ENCODE measurements around the gene STK38.

STK38 gene

GRCh38 chr6:36501686-36502085 is 45.6 kb downstream of the STK38 start:
- Histone ChIP-seq H3K27me3 (replicated peaks; ENCODE audit: control insufficient read depth, insufficient read depth, low read length) (no peaks in the 10 kb centered on the region), H3K36me3 (ENCODE audit: control insufficient read depth, insufficient read depth, low read length, severe bottlenecking) (peaks cover 77% of the 10 kb centered on the region), H3K9ac (ENCODE audit: low read length) (no peak overlapping the region), H3K9me3 (ENCODE audit: control insufficient read depth, low read length) (no peaks in the 10 kb centered on the region), H3K4me1 (ENCODE audit: control insufficient read depth, insufficient read depth, low read length) (peaks cover 10% of the 10 kb centered on the region), H3K4me3 (ENCODE audit: low read length) (no peak overlapping the region)
- peak; percentile 16 for DNase-seq (ENCODE audit: low read depth)

GRCh38 chr6:36499918-36500317 is 47.4 kb downstream of the STK38 start:
- H3K36me3 ChIP-seq (ENCODE audit: control insufficient read depth, insufficient read depth, low read length, severe bottlenecking), result peaks cover 82% of the 10 kb centered on the region
- no peak overlapping the region for H3K4me3 ChIP-seq (ENCODE audit: low read length)
- DNase-seq (ENCODE audit: low read depth), result no peak
- H3K9me3 ChIP-seq (ENCODE audit: control insufficient read depth, low read length), result no peaks in the 10 kb centered on the region
- H3K9ac ChIP-seq (ENCODE audit: low read length), result no peak overlapping the region
- no peaks in the 10 kb centered on the region for H3K27me3 ChIP-seq (replicated peaks; ENCODE audit: control insufficient read depth, insufficient read depth, low read length)
- peaks cover 3% of the 10 kb centered on the region for H3K4me1 ChIP-seq (ENCODE audit: control insufficient read depth, insufficient read depth, low read length)

GRCh38 chr6:36495086-36495485 is 52.2 kb downstream of the STK38 start:
- Histone ChIP-seq H3K9ac (ENCODE audit: low read length) (no peak overlapping the region), H3K9me3 (ENCODE audit: control insufficient read depth, low read length) (no peaks in the 10 kb centered on the region), H3K4me3 (ENCODE audit: low read length) (no peak overlapping the region), H3K36me3 (ENCODE audit: control insufficient read depth, insufficient read depth, low read length, severe bottlenecking) (peaks cover 72% of the 10 kb centered on the region), H3K4me1 (ENCODE audit: control insufficient read depth, insufficient read depth, low read length) (peaks cover 17% of the 10 kb centered on the region), H3K27me3 (replicated peaks; ENCODE audit: control insufficient read depth, insufficient read depth, low read length) (no peaks in the 10 kb centered on the region)
- no peak for DNase-seq (ENCODE audit: low read depth)

GRCh38 chr6:36493859-36494258 is 53.4 kb downstream of the STK38 start:
- Histone ChIP-seq H3K9me3 (ENCODE audit: control insufficient read depth, low read length) (no peaks in the 10 kb centered on the region), H3K36me3 (ENCODE audit: control insufficient read depth, insufficient read depth, low read length, severe bottlenecking) (peaks cover 62% of the 10 kb centered on the region), H3K4me1 (ENCODE audit: control insufficient read depth, insufficient read depth, low read length) (peaks cover 26% of the 10 kb centered on the region), H3K4me3 (ENCODE audit: low read length) (no peak overlapping the region), H3K9ac (ENCODE audit: low read length) (no peak overlapping the region), H3K27me3 (replicated peaks; ENCODE audit: control insufficient read depth, insufficient read depth, low read length) (no peaks in the 10 kb centered on the region)
- peak; percentile 48 for DNase-seq (ENCODE audit: low read depth)

GRCh38 chr6:36493319-36493718 is 54.0 kb downstream of the STK38 start:
- Histone ChIP-seq H3K9ac (ENCODE audit: low read length) (no peak overlapping the region), H3K36me3 (ENCODE audit: control insufficient read depth, insufficient read depth, low read length, severe bottlenecking) (peaks cover 60% of the 10 kb centered on the region), H3K27me3 (replicated peaks; ENCODE audit: control insufficient read depth, insufficient read depth, low read length) (no peaks in the 10 kb centered on the region), H3K4me3 (ENCODE audit: low read length) (no peak overlapping the region), H3K9me3 (ENCODE audit: control insufficient read depth, low read length) (no peaks in the 10 kb centered on the region), H3K4me1 (ENCODE audit: control insufficient read depth, insufficient read depth, low read length) (peaks cover 26% of the 10 kb centered on the region)
- no peak for DNase-seq (ENCODE audit: low read depth)

GRCh38 chr6:36492621-36493020 is 54.7 kb downstream of the STK38 start:
- no peak for DNase-seq (ENCODE audit: low read depth)
- H3K4me1 ChIP-seq (ENCODE audit: control insufficient read depth, insufficient read depth, low read length), result peaks cover 26% of the 10 kb centered on the region
- no peak overlapping the region for H3K9ac ChIP-seq (ENCODE audit: low read length)
- H3K4me3 ChIP-seq (ENCODE audit: low read length), result no peak overlapping the region
- H3K27me3 ChIP-seq (replicated peaks; ENCODE audit: control insufficient read depth, insufficient read depth, low read length), result no peaks in the 10 kb centered on the region
- H3K36me3 ChIP-seq (ENCODE audit: control insufficient read depth, insufficient read depth, low read length, severe bottlenecking), result peaks cover 60% of the 10 kb centered on the region
- no peaks in the 10 kb centered on the region for H3K9me3 ChIP-seq (ENCODE audit: control insufficient read depth, low read length)

GRCh38 chr6:36492092-36492491 is 55.2 kb downstream of the STK38 start:
- no peaks in the 10 kb centered on the region for H3K27me3 ChIP-seq (replicated peaks; ENCODE audit: control insufficient read depth, insufficient read depth, low read length)
- peaks cover 26% of the 10 kb centered on the region for H3K4me1 ChIP-seq (ENCODE audit: control insufficient read depth, insufficient read depth, low read length)
- peaks cover 60% of the 10 kb centered on the region for H3K36me3 ChIP-seq (ENCODE audit: control insufficient read depth, insufficient read depth, low read length, severe bottlenecking)
- no peak overlapping the region for H3K9ac ChIP-seq (ENCODE audit: low read length)
- no peak overlapping the region for H3K4me3 ChIP-seq (ENCODE audit: low read length)
- no peaks in the 10 kb centered on the region for H3K9me3 ChIP-seq (ENCODE audit: control insufficient read depth, low read length)
- DNase-seq (ENCODE audit: low read depth), result no peak

GRCh38 chr6:36491378-36491965 is 55.8 kb downstream of the STK38 start:
- Histone ChIP-seq H3K9me3 (ENCODE audit: control insufficient read depth, low read length) (no peaks in the 10 kb centered on the region), H3K4me1 (ENCODE audit: control insufficient read depth, insufficient read depth, low read length) (peaks cover 26% of the 10 kb centered on the region), H3K27me3 (replicated peaks; ENCODE audit: control insufficient read depth, insufficient read depth, low read length) (no peaks in the 10 kb centered on the region), H3K4me3 (ENCODE audit: low read length) (no peak overlapping the region), H3K36me3 (ENCODE audit: control insufficient read depth, insufficient read depth, low read length, severe bottlenecking) (peaks cover 60% of the 10 kb centered on the region), H3K9ac (ENCODE audit: low read length) (no peak overlapping the region)
- DNase-seq (ENCODE audit: low read depth), result peak; percentile 3

- no peak for DNase-seq (ENCODE audit: low read depth)
- H3K27me3 ChIP-seq (replicated peaks; ENCODE audit: control insufficient read depth, insufficient read depth, low read length), result no peaks in the 10 kb centered on the region
- H3K4me3 ChIP-seq (ENCODE audit: low read length), result no peak overlapping the region
- no peak overlapping the region for H3K9ac ChIP-seq (ENCODE audit: low read length)
- peaks cover 26% of the 10 kb centered on the region for H3K4me1 ChIP-seq (ENCODE audit: control insufficient read depth, insufficient read depth, low read length)
- H3K9me3 ChIP-seq (ENCODE audit: control insufficient read depth, low read length), result no peaks in the 10 kb centered on the region
- H3K36me3 ChIP-seq (ENCODE audit: control insufficient read depth, insufficient read depth, low read length, severe bottlenecking), result peaks cover 59% of the 10 kb centered on the region
Observed at GRCh38 chr6:36489426-36489825, 57.9 kb downstream of the STK38 start.

- Histone ChIP-seq H3K27me3 (replicated peaks; ENCODE audit: control insufficient read depth, insufficient read depth, low read length) (no peaks in the 10 kb centered on the region), H3K36me3 (ENCODE audit: control insufficient read depth, insufficient read depth, low read length, severe bottlenecking) (peaks cover 54% of the 10 kb centered on the region), H3K4me1 (ENCODE audit: control insufficient read depth, insufficient read depth, low read length) (peaks cover 14% of the 10 kb centered on the region), H3K9ac (ENCODE audit: low read length) (no peak overlapping the region), H3K4me3 (ENCODE audit: low read length) (no peak overlapping the region), H3K9me3 (ENCODE audit: control insufficient read depth, low read length) (no peaks in the 10 kb centered on the region)
- DNase-seq (ENCODE audit: low read depth), result no peak
Observed at GRCh38 chr6:36488221-36488620, 59.1 kb downstream of the STK38 start.

GRCh38 chr6:36487698-36488097 is 59.6 kb downstream of the STK38 start:
- no peak overlapping the region for H3K4me3 ChIP-seq (ENCODE audit: low read length)
- peaks cover 13% of the 10 kb centered on the region for H3K4me1 ChIP-seq (ENCODE audit: control insufficient read depth, insufficient read depth, low read length)
- no peak for DNase-seq (ENCODE audit: low read depth)
- H3K27me3 ChIP-seq (replicated peaks; ENCODE audit: control insufficient read depth, insufficient read depth, low read length), result no peaks in the 10 kb centered on the region
- peaks cover 54% of the 10 kb centered on the region for H3K36me3 ChIP-seq (ENCODE audit: control insufficient read depth, insufficient read depth, low read length, severe bottlenecking)
- H3K9me3 ChIP-seq (ENCODE audit: control insufficient read depth, low read length), result no peaks in the 10 kb centered on the region
- H3K9ac ChIP-seq (ENCODE audit: low read length), result no peak overlapping the region

GRCh38 chr6:36484736-36485135 is 62.5 kb downstream of the STK38 start:
- no peak overlapping the region for H3K9ac ChIP-seq (ENCODE audit: low read length)
- no peak overlapping the region for H3K4me3 ChIP-seq (ENCODE audit: low read length)
- DNase-seq (ENCODE audit: low read depth), result no peak
- H3K9me3 ChIP-seq (ENCODE audit: control insufficient read depth, low read length), result no peaks in the 10 kb centered on the region
- H3K27me3 ChIP-seq (replicated peaks; ENCODE audit: control insufficient read depth, insufficient read depth, low read length), result no peaks in the 10 kb centered on the region
- peaks cover 72% of the 10 kb centered on the region for H3K36me3 ChIP-seq (ENCODE audit: control insufficient read depth, insufficient read depth, low read length, severe bottlenecking)
- peaks cover 7% of the 10 kb centered on the region for H3K4me1 ChIP-seq (ENCODE audit: control insufficient read depth, insufficient read depth, low read length)

All from adipocyte (in vitro differentiated cells).